Activated CD4-positive, CD25-positive, alpha-beta regulatory T cell (primary cell): Measurements from ENCODE around the gene KDM2A.

ENCODE experiments used
- DNase-seq, 4 experiments: peaks; one replicate each; lab custom pipeline; 2025; lab: John Stamatoyannopoulos, UW

Gene KDM2A

GRCh38 chr11:67284811-67285540 lies 165.9 kb downstream of the KDM2A start:
- no peak for DNase-seq

DNA sequence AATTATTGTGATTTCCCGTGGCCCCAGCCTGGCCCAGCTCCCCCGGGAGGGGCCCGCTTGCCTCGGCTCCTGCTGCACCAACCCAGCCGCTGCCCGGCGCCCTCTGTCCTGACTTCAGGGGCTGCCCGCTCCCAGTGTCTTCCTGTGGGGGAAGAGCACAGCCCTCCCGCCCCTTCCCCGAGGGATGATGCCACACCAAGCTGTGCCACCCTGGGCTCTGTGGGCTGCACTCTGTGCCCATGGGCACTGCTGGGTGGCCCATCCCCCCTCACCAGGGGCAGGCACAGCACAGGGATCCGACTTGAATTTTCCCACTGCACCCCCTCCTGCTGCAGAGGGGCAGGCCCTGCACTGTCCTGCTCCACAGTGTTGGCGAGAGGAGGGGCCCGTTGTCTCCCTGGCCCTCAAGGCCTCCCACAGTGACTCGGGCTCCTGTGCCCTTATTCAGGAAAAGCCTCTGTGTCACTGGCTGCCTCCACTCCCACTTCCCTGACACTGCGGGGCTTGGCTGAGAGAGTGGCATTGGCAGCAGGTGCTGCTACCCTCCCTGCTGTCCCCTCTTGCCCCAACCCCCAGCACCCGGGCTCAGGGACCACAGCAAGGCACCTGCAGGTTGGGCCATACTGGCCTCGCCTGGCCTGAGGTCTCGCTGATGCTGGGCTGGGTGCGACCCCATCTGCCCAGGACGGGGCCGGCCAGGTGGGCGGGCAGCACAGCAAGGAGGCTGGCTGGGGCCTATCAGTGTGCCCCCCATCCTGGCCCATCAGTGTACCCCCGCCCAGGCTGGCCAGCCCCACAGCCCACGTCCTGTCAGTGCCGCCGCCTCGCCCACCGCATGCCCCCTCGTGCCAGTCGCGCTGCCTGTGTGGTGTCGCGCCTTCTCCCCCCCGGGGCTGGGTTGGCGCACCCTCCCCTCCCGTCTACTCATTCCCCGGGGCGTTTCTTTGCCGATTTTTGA lies 166.8 kb downstream of the KDM2A start:
- DNase-seq, result no peak

DNA sequence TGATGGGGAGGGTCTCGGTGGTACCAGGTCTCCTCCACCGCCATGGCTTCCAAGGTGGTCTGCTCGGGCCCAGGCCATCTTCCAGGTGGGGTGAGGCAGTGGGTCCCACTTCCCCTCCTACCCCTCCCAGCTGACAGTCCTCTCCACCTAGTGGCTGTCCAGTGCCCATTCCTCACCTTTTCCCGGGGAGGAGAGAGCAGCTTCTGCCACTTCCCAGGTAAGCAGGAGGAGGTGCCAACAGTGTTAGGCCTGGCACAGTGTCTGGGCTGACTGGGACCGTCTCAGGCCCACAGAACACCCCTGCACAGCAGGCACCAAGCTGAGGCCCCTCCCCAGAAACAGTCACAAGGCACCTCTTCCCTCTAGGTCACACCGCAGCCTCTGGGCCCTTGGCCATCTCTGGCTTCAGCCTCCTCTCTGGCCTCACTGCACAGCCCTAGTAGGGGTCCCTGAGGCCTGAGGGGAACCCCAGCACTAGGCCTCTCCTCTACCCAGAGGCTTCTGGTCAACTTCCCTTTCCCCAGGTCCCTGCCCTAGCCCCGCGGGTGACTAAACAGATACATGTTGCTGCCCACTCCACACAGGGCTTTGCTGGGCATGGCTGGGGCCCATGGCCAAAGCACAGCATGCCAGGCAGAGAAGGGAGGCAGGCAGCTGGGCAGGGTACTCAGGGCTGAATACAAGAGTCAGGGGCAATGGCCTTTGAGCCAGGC lies 167.7 kb downstream of the KDM2A start:
- DNase-seq, result no peak

DNA sequence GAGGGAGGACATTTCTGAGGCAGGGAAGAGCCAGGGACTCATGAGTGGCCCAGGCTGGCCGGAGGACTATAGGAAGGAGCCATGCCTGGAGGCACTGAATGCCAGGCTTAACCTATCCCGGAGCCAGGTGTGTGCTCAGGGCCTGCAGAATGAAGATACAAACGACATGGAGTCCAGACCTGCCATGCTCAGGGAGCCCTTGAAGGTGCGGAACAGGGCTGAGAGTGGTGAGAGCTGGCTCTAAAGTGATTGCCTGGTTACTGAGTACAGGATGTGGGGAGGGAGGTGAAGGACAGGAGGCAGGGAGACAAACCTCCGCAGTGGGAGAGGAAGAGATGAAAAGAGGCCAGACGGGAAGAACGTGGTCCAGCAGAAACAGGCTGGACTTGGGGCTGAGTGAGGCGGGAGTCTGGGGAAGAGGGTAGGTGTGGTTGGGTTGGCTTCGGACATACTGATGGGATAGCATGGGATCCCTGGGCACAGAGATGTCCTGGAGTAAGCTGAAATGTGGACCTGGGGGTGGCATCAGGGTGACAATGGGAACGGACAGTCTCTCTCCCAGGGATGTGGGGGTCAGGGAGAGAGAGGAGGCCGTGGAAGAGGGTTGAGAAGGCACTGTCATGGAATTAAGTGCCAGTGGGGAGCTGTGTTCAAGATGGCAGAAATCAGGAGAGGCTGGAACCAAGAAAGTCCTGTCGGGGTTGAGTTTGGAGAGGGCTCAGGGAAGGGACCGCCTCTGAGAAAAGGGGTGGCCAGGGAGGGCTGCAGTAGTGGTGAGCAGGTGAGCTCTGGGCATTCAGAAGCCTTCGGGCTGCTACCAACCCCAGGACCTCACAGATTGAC lies 168.5 kb downstream of the KDM2A start:
- DNase-seq, result no peak

GRCh38 chr11:67288198-67288451 lies 169.1 kb downstream of the KDM2A start:
- DNase-seq, result no peak

DNA sequence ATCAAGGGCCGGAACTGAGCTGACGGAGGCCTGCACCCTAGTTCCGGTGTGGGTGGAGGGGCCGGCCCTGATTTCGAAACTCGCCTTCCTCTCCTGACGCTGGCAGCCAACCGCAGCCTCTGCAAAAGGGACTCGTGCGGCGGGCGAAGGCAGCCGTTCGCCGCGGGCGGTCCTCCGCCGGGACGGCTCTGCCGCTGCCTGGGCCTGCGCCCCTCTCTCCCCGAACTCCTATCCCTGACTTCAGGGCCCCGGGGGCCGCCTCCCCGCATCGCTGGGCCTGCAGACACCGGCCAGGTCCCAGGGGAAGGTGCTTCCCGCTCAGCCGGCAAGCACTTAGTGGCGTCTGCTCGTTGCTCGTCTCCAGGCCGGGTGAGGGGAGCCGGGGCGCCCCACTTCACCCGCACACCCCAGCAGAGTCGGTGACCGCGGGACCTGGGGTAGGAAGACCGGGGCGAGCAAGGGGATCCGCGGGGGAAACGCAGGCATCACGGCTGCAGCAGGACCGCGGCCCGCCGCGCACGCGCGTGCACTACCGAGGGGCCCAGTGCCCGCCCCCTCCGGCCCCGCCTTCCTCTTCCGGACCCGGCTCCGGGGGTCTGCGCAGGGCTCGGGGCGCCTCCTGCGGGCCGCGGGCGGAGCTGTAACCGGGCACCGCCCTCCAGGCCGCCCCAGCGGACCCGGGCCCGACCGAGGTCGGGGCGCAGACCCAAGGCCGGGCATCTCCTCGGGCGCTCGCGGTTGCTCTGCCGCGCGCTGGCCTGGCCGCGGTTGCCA lies 169.6 kb downstream of the KDM2A start:
- DNase-seq, result peak; percentile 68 to 88 (median 80)

GRCh38 chr11:67289226-67289650 lies 170.2 kb downstream of the KDM2A start, which contains the start of gene ANKRD13D:
ANKRD13D (plus strand) TSS chr11:67289303; CDS start chr11:67289461, 158 bp downstream.
- peak in 1 of 4 experiments; percentile 60 for DNase-seq

DNA sequence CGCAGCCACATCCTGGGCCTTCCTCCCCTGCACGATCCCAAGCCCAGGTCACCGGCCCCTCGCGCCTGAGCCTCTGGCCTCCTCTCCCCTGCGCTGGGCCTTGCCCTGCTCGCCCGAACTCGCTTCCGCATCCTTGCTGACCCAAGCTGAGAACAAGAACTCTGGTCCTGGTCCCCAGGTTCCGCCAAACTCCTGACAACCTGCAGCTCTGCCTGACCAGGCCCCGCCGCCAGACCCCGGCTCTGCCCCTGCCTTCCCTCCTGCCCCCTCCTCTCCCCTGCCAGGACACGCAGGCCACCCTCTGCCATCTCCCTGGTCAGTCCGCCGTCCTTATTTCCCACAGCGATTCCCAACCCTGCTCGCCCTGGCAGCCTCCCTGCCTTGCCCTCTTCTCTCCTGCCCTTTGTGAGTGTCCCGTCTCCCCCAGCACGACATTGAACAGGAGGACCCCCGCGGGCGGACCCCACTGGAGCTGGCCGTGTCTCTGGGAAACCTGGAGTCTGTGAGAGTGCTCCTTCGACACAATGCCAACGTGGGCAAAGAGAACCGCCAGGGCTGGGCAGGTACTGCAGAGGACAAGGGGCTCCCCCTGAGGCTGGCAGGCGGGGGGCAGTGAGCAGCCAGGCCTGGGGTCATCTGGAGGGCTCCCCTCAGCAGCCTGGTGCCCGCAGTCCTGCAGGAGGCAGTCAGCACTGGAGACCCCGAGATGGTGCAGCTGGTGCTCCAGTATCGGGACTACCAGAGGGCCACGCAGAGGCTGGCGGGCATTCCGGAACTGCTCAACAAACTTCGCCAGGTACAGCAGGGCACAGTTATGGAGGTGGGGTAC lies 170.8 kb downstream of the KDM2A start:
- DNase-seq, result no peak

DNA sequence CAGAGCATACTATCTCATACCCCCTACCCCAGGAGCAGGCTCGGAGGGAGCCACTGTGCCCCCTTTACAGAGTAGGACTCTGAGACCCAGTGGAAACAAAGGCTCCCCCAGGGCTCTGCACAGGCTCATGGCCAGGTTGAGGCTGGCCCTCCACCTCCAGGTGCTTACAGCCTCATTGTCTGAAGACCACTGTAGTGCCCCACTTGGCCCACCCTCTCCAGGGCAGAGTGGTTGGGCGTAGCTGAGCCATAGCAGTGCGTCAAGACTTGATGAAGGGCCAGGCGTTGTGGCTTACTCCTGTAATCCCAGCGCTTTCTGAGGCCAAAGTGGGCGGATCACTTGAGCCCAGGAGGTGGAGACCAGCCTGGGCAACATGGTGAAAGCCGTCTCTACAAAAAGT lies 171.7 kb downstream of the KDM2A start:
- no peak for DNase-seq

DNA sequence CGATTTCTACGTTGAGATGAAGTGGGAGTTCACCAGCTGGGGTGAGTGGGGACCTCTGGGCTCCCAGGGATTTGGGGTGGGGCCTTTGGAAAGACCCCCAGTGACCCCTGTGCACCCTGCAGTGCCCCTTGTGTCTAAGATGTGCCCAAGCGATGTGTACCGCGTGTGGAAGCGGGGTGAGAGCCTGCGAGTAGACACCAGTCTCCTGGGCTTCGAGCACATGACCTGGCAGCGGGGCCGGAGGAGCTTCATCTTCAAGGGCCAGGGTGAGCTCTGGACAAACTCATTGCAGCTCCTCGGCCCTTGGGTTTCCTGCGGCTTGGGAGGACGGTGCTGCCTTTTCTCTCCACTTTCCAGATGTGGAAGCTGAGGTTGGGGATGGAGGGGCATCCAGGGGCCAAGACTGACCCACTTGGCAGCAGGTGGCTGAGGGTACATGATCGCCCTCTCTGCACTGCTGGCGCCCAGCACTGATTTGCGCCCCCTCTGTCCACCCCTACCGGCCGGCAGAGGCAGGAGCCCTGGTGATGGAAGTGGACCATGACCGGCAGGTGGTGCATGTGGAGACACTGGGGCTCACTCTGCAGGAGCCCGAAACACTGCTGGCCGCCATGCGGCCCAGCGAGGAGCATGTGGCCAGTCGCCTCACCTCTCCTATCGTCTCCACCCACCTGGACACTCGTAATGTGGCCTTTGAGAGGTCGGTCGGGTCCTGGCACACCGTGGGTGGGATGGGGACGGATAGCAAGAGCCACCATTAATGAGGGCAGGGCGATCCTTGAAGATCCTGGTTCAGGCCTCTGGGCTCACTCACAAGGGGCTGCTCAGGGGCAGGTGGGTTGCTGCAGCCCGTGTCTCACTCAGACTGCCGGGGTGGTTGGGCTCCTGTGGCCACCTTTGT lies 172.7 kb downstream of the KDM2A start:
- no peak for DNase-seq

DNA sequence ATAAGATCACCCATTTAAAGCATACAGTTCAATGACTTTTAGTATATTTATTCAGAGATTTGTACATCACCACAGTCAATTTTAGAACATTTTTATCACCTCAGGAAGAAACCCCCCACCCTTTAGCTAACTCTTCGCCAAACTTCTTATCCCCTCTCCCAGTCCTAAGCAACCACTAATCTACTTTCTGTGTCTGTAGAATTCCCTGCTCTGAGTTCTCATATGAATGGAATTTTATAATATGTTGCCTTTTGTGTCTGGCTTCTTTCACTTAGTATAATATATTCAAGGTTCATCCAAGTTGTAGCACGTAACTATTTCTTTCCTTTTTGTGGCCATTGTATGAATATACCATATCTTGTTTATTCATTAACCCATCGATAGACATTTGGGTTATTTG lies 173.6 kb downstream of the KDM2A start:
- DNase-seq, result no peak

- DNase-seq, result no peak
Measured at GRCh38 chr11:67293090-67293489, 174.0 kb downstream of the KDM2A start.

GRCh38 chr11:67295846-67296245 lies 176.8 kb downstream of the KDM2A start:
- DNase-seq, result no peak

DNA sequence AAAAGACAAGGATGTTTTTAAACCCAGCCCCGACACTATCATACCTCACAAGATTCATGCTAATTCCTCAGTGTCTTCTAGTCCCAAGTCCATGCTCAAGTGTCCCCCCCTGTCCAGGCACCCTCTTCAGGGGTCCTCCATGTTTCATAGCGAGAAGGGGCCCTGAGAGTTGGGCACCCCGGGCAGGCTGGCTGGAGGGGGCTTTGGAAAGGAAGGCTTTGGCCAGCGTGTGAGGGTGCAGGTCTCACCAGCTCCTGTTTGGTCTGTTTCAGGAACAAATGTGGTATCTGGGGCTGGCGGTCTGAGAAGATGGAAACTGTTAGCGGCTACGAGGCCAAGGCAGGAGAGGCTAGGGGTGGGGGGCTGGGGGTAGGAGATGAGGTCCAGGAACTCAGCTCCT lies 179.7 kb downstream of the KDM2A start:
- no peak for DNase-seq

DNA sequence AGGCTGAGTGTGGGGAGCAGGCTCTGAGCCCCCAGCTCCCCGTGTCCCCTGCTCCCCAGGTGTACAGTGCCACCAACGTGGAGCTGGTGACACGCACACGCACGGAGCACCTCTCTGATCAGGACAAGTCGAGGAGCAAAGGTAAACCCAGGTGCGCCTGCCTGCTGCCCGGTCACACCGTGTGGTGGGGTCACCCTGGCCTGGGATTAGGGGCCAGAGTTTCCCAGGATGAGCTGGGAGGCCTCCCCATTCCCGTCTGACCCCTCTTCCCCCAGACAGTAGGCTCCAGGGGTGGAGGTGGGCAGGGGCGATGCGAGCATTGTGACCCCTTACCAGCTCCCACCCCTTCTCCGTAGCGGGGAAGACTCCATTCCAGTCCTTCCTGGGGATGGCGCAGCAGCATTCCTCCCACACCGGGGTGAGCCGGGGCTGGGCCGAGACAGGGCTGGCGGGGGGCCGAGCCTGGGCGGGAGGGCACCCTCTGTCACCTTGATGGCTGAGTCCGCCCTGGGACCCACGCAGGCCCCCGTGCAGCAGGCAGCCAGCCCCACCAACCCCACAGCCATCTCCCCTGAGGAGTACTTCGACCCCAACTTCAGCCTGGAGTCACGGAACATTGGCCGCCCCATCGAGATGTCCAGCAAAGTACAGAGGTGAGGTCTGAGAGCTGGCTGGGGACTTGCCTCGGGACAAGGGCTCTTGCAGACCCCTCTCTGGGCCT lies 180.6 kb downstream of the KDM2A start:
- DNase-seq, result no peak

GRCh38 chr11:67300256-67300755 lies 181.2 kb downstream of the KDM2A start:
- DNase-seq, result no peak

- DNase-seq, result no peak
Measured at GRCh38 chr11:67300756-67301312, 181.8 kb downstream of the KDM2A start.
